H9 (cell line): ENCODE measurements around the gene TSPAN32. TPM values are rescaled to one million over a fixed set of nuclear protein-coding genes. Genes with fewer than 3 reads are reported as not detected.

Experiments used
- DNase-seq: peaks from one replicate; pipeline ENCODE4 v3.0.0-alpha.2; 2017
- H2AFZ ChIP-seq: one replicate; pipeline ENCODE4 v1.6.1; 2013; ENCODE audit warnings: mild to moderate bottlenecking, low read length, control low read depth, moderate library complexity
- H2AK5ac ChIP-seq: 2 replicates; pipeline ENCODE4 v1.6.1; 2013; ENCODE audit warnings: low read length, control low read depth, mixed read lengths; ENCODE audit not compliant: insufficient read length
- H2BK120ac ChIP-seq: one replicate; pipeline ENCODE4 v1.6.1; 2013; ENCODE audit warnings: low read depth, mild to moderate bottlenecking, low read length, control low read depth, inconsistent platforms; ENCODE audit not compliant: poor library complexity, severe bottlenecking
- H2BK12ac ChIP-seq: 2 replicates; pipeline ENCODE4 v1.6.1; 2013; ENCODE audit warnings: low read length, control low read depth, mixed read lengths, low read depth; ENCODE audit not compliant: insufficient read length
- H2BK15ac ChIP-seq: 2 replicates; pipeline ENCODE4 v1.6.1; 2013; ENCODE audit warnings: low read depth, low read length, control low read depth
- H2BK20ac ChIP-seq: one replicate; pipeline ENCODE4 v1.6.1; 2013; ENCODE audit warnings: low read depth, mild to moderate bottlenecking, low read length, control low read depth, inconsistent platforms; ENCODE audit not compliant: poor library complexity, severe bottlenecking
- H2BK5ac ChIP-seq: 2 replicates; pipeline ENCODE4 v1.6.1; 2013; ENCODE audit warnings: low read length, control low read depth, mixed read lengths; ENCODE audit not compliant: insufficient read length
- H3K14ac ChIP-seq: 2 replicates; pipeline ENCODE4 v1.6.1; 2013; ENCODE audit warnings: low read length, control low read depth; ENCODE audit not compliant: insufficient read depth
- H3K18ac ChIP-seq: 2 replicates; pipeline ENCODE4 v1.6.1; 2013; ENCODE audit warnings: low read depth, mild to moderate bottlenecking, mixed read lengths, low read length, control low read depth; ENCODE audit not compliant: insufficient read length
- H3K23ac ChIP-seq: 2 replicates; pipeline ENCODE4 v1.6.1; 2013; ENCODE audit warnings: low read length, control low read depth, mixed read lengths, low read depth; ENCODE audit not compliant: insufficient read length
- H3K23me2 ChIP-seq: 2 replicates; pipeline ENCODE4 v1.6.1; 2013; ENCODE audit warnings: low read depth, mild to moderate bottlenecking, mixed read lengths, low read length, control low read depth; ENCODE audit not compliant: insufficient read length, poor library complexity, severe bottlenecking
- H3K27ac ChIP-seq: 2 replicates; pipeline ENCODE4 v1.5.1; 2013; ENCODE audit warnings: low read length, control low read depth, mixed read lengths, low read depth; ENCODE audit not compliant: insufficient read length
- H3K27me3 ChIP-seq: 2 replicates; pipeline ENCODE4 v1.6.1; 2013; ENCODE audit warnings: low read length, control low read depth, inconsistent platforms; ENCODE audit not compliant: insufficient read depth
- H3K4ac ChIP-seq: 2 replicates; pipeline ENCODE4 v1.6.1; 2013; ENCODE audit warnings: low read depth, mild to moderate bottlenecking, control low read depth, inconsistent platforms, low read length, moderate library complexity
- H3K4me1 ChIP-seq: 2 replicates; pipeline ENCODE4 v1.6.1; 2013; ENCODE audit warnings: low read length, control low read depth, inconsistent platforms; ENCODE audit not compliant: insufficient read depth
- H3K4me2 ChIP-seq: 2 replicates; pipeline ENCODE4 v1.6.1; 2013; ENCODE audit warnings: low read length, control low read depth, mixed read lengths; ENCODE audit not compliant: insufficient read length, insufficient read depth
- H3K56ac ChIP-seq: 2 replicates; pipeline ENCODE4 v1.6.1; 2013; ENCODE audit warnings: low read depth, mild to moderate bottlenecking, mixed read lengths, low read length, control low read depth; ENCODE audit not compliant: insufficient read length
- H3K79me1 ChIP-seq: 2 replicates; pipeline ENCODE4 v1.6.1; 2013; ENCODE audit warnings: low read depth, mild to moderate bottlenecking, moderate library complexity, low read length, control low read depth, inconsistent platforms; ENCODE audit not compliant: insufficient read depth, poor library complexity, severe bottlenecking
- H3K79me2 ChIP-seq: 2 replicates; pipeline ENCODE4 v1.6.1; 2013; ENCODE audit warnings: low read length, control low read depth, inconsistent platforms; ENCODE audit not compliant: insufficient read depth
- H3K9ac ChIP-seq: 2 replicates; pipeline ENCODE4 v1.6.1; 2013; ENCODE audit warnings: low read length, control low read depth, mixed read lengths; ENCODE audit not compliant: insufficient read length; ENCODE audit errors: extremely low read depth
- H3K9me3 ChIP-seq: one replicate; pipeline ENCODE4 v1.6.1; 2013; ENCODE audit warnings: low read depth, low read length, inconsistent platforms; ENCODE audit not compliant: control insufficient read depth
- H3T11ph ChIP-seq: one replicate; pipeline ENCODE4 v1.6.1; 2013; ENCODE audit warnings: mild to moderate bottlenecking, low read length, control low read depth, inconsistent platforms
- H4K20me1 ChIP-seq: one replicate; pipeline ENCODE4 v1.6.1; 2013; ENCODE audit not compliant: control insufficient read depth, insufficient read length, insufficient read depth
- H4K5ac ChIP-seq: 2 replicates; pipeline ENCODE4 v1.6.1; 2013; ENCODE audit warnings: low read depth, mild to moderate bottlenecking, mixed read lengths, low read length, control low read depth; ENCODE audit not compliant: insufficient read length
- H4K8ac ChIP-seq: replicated peaks from 2 replicates; pipeline ENCODE4 v1.6.1; 2013; ENCODE audit warnings: low read length, control low read depth, mixed read lengths, low read depth; ENCODE audit not compliant: insufficient read length
- H4K91ac ChIP-seq: 2 replicates; pipeline ENCODE4 v1.6.1; 2013; ENCODE audit warnings: low read depth, mild to moderate bottlenecking, moderate library complexity, mixed read lengths, low read length, control low read depth; ENCODE audit not compliant: insufficient read length
- H3K27ac Mint-ChIP-seq, 3 experiments: 2 replicates in 2 of 3; 3 replicates in 1 of 3; pipeline ENCODE4 v1.8.0; 2020 to 2021; ENCODE audit warnings: mixed read lengths in 3 of 3, mild to moderate bottlenecking in 1 of 3, moderate library complexity in 1 of 3
- H3K27me3 Mint-ChIP-seq: 2 replicates; pipeline ENCODE4 v1.8.0; 2021; ENCODE audit warnings: low read depth, mild to moderate bottlenecking, moderate library complexity, mixed read lengths
- H3K36me3 Mint-ChIP-seq, 3 experiments: 2 replicates in 2 of 3; 3 replicates in 1 of 3; pipeline ENCODE4 v1.8.0; 2020 to 2021; ENCODE audit warnings: low read depth in 3 of 3, mixed read lengths in 3 of 3; ENCODE audit not compliant: insufficient read depth in 1 of 3
- H3K4me1 Mint-ChIP-seq, 2 experiments: 2 replicates each; pipeline ENCODE4 v1.8.0; 2020; ENCODE audit warnings: mixed read lengths in 2 of 2
- H3K4me3 Mint-ChIP-seq, 2 experiments: 2 replicates in 1 of 2; 3 replicates in 1 of 2; pipeline ENCODE4 v1.8.0; 2020 to 2021; ENCODE audit warnings: mild to moderate bottlenecking in 2 of 2, mixed read lengths in 2 of 2, moderate library complexity in 1 of 2
- H3K9me3 Mint-ChIP-seq, 2 experiments: 2 replicates in 1 of 2; 3 replicates in 1 of 2; pipeline ENCODE4 v1.8.0; 2020; ENCODE audit warnings: mild to moderate bottlenecking in 2 of 2, mixed read lengths in 2 of 2, moderate library complexity in 1 of 2
- CTCF ChIP-seq: fragments of 200-600 bp; sonication (generic); conservative IDR thresholded peaks from 3 replicates; pipeline ENCODE4 v1.8.0; 2021; ENCODE audit warnings: antibody characterized with exemption, mild to moderate bottlenecking
- WGBS: extraction: QIAGEN DNeasy Blood & Tissue Kit; methylation state at CpG from one replicate; pipeline ENCODE4 v1.1.7; 2013; ENCODE audit warnings: missing lambda C conversion rate, low lambda C conversion rate, mixed read lengths; ENCODE audit not compliant: insufficient read length; ENCODE audit errors: extremely low coverage; 5-methylcytosine and 5-hydroxymethylcytosine counted together
- total RNA-seq: library from RNA; stranded (reverse); gene quantifications from 2 replicates; pipeline ENCODE4 v1.2.1, GENCODE V29; 2021

TSPAN32 gene
- total RNA-seq, 1 experiment from 2014 or later, result not detected

GRCh38 chr11:2308713-2309112, 6.9 kb downstream of the TSPAN32 start:
- H3K79me2 ChIP-seq, result no peaks in the 10 kb centered on the region
- no peak overlapping the region for H3K18ac ChIP-seq
- Mint-ChIP-seq H3K4me3 (no peak overlapping the region), H3K27me3 (peaks cover 6% of the 10 kb centered on the region; the same call in 1 of the 2 replicates), H3K27ac (no peak overlapping the region), H3K4me1 (peaks cover 0 to 7% of the 10 kb centered on the region in 2 experiments; a peak in 1 of 4 replicates), H3K36me3 (no peaks in the 10 kb centered on the region), H3K9me3 (no peaks in the 10 kb centered on the region; a peak in 1 of 5 replicates)
- no peaks in the 10 kb centered on the region; the same call in 1 of the 2 replicates for H3K4me1 ChIP-seq
- no peaks in the 10 kb centered on the region for H3K79me1 ChIP-seq
- H2BK15ac ChIP-seq, result no peak overlapping the region
- no peak overlapping the region for H4K5ac ChIP-seq
- no peak overlapping the region for H3K27ac ChIP-seq
- no peak overlapping the region for H3K4ac ChIP-seq
- H2AFZ ChIP-seq, result no peak overlapping the region
- H2BK20ac ChIP-seq, result no peak overlapping the region
- H4K8ac ChIP-seq, result no peak overlapping the region
- no peak overlapping the region for H2BK12ac ChIP-seq
- H3K23ac ChIP-seq, result no peak overlapping the region
- no CpG with 5 or more reads among the region's 7 CpGs for WGBS
- H4K20me1 ChIP-seq, result no peaks in the 10 kb centered on the region
- no peak overlapping the region for H4K91ac ChIP-seq
- H2AK5ac ChIP-seq, result no peak overlapping the region
- H2BK120ac ChIP-seq, result no peak overlapping the region
- H3K56ac ChIP-seq, result no peak overlapping the region
- no peak for TF ChIP-seq CTCF
- H3K9me3 ChIP-seq, result no peaks in the 10 kb centered on the region
- H3K9ac ChIP-seq, result no peak overlapping the region
- no peaks in the 10 kb centered on the region for H3K23me2 ChIP-seq
- no peak overlapping the region for H2BK5ac ChIP-seq
- no peak overlapping the region for H3T11ph ChIP-seq
- no peak overlapping the region for H3K4me2 ChIP-seq
- no peak overlapping the region; the same call in 1 of the 2 replicates for H3K14ac ChIP-seq
- H3K27me3 ChIP-seq, result no peaks in the 10 kb centered on the region
- DNase-seq, result no peak
